ENCODE results near the gene ATP2C1.
A peak's percentile ranks its signal among the peaks of the same experiment; 100 is the strongest.

The ATP2C1 gene

GRCh38 chr3:131026321-131027151 is 132.7 kb downstream of the ATP2C1 start, which contains the start of the genes ASTE1 and NEK11:
Gene ASTE1 (minus strand): TSS chr3:131026825. CDS start chr3:131025306, 1,519 bp downstream.
Gene NEK11 (plus strand): TSS chr3:131026877. CDS start chr3:131029709, 2,832 bp downstream.
- in situ Hi-C loops (cut with HindIII; ENCODE audit: low pct_ligation_motif_present, low sequenced_read_pairs): no loop called here
- no peaks in the 10 kb centered on the region for H3K36me3 ChIP-seq (replicated peaks)
- DNase-seq: peak; percentile 88
- H3K4me3 ChIP-seq (ENCODE audit: low read depth, low read length): peak within 1 kb of the TSS; percentile 97
- peak within 1 kb of the TSS; percentile 91 for H3K27ac ChIP-seq
- TF ChIP-seq CTCF (IDR thresholded peaks at IDR 0.05; ENCODE audit: low read depth, low read length, missing control alignments): no peak
- no peaks in the 10 kb centered on the region for H3K27me3 ChIP-seq (replicated peaks)

GRCh38 chr3:131028844-131029243 is 135.0 kb downstream of the ATP2C1 start:
- Histone ChIP-seq H3K27me3 (replicated peaks) (no peaks in the 10 kb centered on the region), H3K27ac (no peak overlapping the region), H3K36me3 (replicated peaks) (no peaks in the 10 kb centered on the region), H3K4me3 (ENCODE audit: low read depth, low read length) (no peak overlapping the region)
- in situ Hi-C loops (cut with HindIII; ENCODE audit: low pct_ligation_motif_present, low sequenced_read_pairs): no loop called here
- no peak for TF ChIP-seq CTCF (IDR thresholded peaks at IDR 0.05; ENCODE audit: low read depth, low read length, missing control alignments)
- no peak for DNase-seq

- Histone ChIP-seq H3K27me3 (replicated peaks) (no peaks in the 10 kb centered on the region), H3K4me3 (ENCODE audit: low read depth, low read length) (no peak overlapping the region), H3K27ac (no peak overlapping the region), H3K36me3 (replicated peaks) (no peaks in the 10 kb centered on the region)
- no peak for TF ChIP-seq CTCF (IDR thresholded peaks at IDR 0.05; ENCODE audit: low read depth, low read length, missing control alignments)
- in situ Hi-C loops (cut with HindIII; ENCODE audit: low pct_ligation_motif_present, low sequenced_read_pairs): no loop called here
- DNase-seq: no peak
Observed at GRCh38 chr3:131031660-131032059, 137.8 kb downstream of the ATP2C1 start.

- Histone ChIP-seq H3K27me3 (replicated peaks) (no peaks in the 10 kb centered on the region), H3K4me3 (ENCODE audit: low read depth, low read length) (no peak overlapping the region), H3K36me3 (replicated peaks) (no peaks in the 10 kb centered on the region), H3K27ac (no peak overlapping the region)
- in situ Hi-C loops (cut with HindIII; ENCODE audit: low pct_ligation_motif_present, low sequenced_read_pairs): no loop called here
- TF ChIP-seq CTCF (IDR thresholded peaks at IDR 0.05; ENCODE audit: low read depth, low read length, missing control alignments): peak; percentile 31
- DNase-seq: peak; percentile 57
Observed at GRCh38 chr3:131033480-131034080, 139.7 kb downstream of the ATP2C1 start.

- no peaks in the 10 kb centered on the region for H3K27me3 ChIP-seq (replicated peaks)
- no peaks in the 10 kb centered on the region for H3K36me3 ChIP-seq (replicated peaks)
- no peak overlapping the region for H3K4me3 ChIP-seq (ENCODE audit: low read depth, low read length)
- no peak for TF ChIP-seq CTCF (IDR thresholded peaks at IDR 0.05; ENCODE audit: low read depth, low read length, missing control alignments)
- H3K27ac ChIP-seq: peak overlapping the region; percentile 2
- DNase-seq: peak; percentile 75
- in situ Hi-C loops (cut with HindIII; ENCODE audit: low pct_ligation_motif_present, low sequenced_read_pairs): no loop called here
Observed at GRCh38 chr3:131036200-131036816, 142.4 kb downstream of the ATP2C1 start.
